Karpas-422 (cell line): ENCODE measurements around the gene LYRM4. TPM values are rescaled to one million over a fixed set of nuclear protein-coding genes. Genes with fewer than 3 reads are reported as not detected.

Experiments used
- DNase-seq: peaks from one replicate; pipeline ENCODE4 v3.0.0-alpha.2; 2015
- H2AFZ ChIP-seq: fragments of 200-600 bp; sonication (generic); 2 replicates; pipeline ENCODE4 v1.6.1; 2014; ENCODE audit warnings: antibody characterized with exemption, low read length, mixed read lengths
- H3K27ac ChIP-seq: fragments of 200-600 bp; sonication (generic); 2 replicates; pipeline ENCODE4 v1.5.1; 2014; ENCODE audit warnings: mild to moderate bottlenecking, low read length, moderate library complexity
- H3K27me3 ChIP-seq: fragments of 200-600 bp; sonication (generic); 2 replicates; pipeline ENCODE4 v1.6.1; 2014; ENCODE audit warnings: low read length, mixed read lengths
- H3K36me3 ChIP-seq: fragments of 200-600 bp; sonication (generic); 2 replicates; pipeline ENCODE4 v1.6.1; 2014; ENCODE audit warnings: low read length, mixed read lengths; ENCODE audit not compliant: insufficient read depth
- H3K4me1 ChIP-seq: fragments of 200-600 bp; sonication (generic); 2 replicates; pipeline ENCODE4 v1.6.1; 2014; ENCODE audit warnings: mild to moderate bottlenecking, low read length, mixed read lengths
- H3K4me2 ChIP-seq: fragments of 200-600 bp; sonication (generic); 2 replicates; pipeline ENCODE4 v1.6.1; 2014; ENCODE audit warnings: low read length, low read depth, mild to moderate bottlenecking; ENCODE audit not compliant: poor library complexity, severe bottlenecking
- H3K4me3 ChIP-seq: fragments of 200-600 bp; sonication (generic); 2 replicates; pipeline ENCODE4 v1.5.1; 2014; ENCODE audit warnings: mild to moderate bottlenecking, antibody characterized with exemption, low read length, mixed read lengths
- H3K79me2 ChIP-seq: fragments of 200-600 bp; sonication (generic); 2 replicates; pipeline ENCODE4 v1.6.1; 2014; ENCODE audit warnings: mild to moderate bottlenecking, low read length, mixed read lengths
- H3K9ac ChIP-seq: fragments of 200-600 bp; sonication (generic); 2 replicates; pipeline ENCODE4 v1.6.0; 2014; ENCODE audit warnings: low read length
- H3K9me2 ChIP-seq: fragments of 200-600 bp; sonication (generic), shearing (Covaris generic); replicated peaks from 2 replicates; pipeline ENCODE4 v1.6.0; 2014; ENCODE audit warnings: mild to moderate bottlenecking, low read length, moderate library complexity; ENCODE audit not compliant: insufficient read depth
- H3K9me3 ChIP-seq: fragments of 300-700, 200-600 bp; sonication (generic); 2 replicates; pipeline ENCODE4 v1.6.1; 2014; ENCODE audit warnings: low read length, mixed read lengths
- H4K20me1 ChIP-seq: fragments of 200-600 bp; sonication (generic); 2 replicates; pipeline ENCODE4 v1.6.1; 2014; ENCODE audit warnings: mild to moderate bottlenecking, antibody characterized with exemption, low read length, low read depth; ENCODE audit not compliant: insufficient read depth
- total RNA-seq: library from RNA; depleted of rRNA; stranded (reverse); fragments of >200 nt; shearing (Covaris generic); gene quantifications from 2 replicates; pipeline ENCODE4 v1.2.3, GENCODE V29; 2014; ENCODE audit warnings: low replicate concordance

The LYRM4 gene
- total RNA-seq, 1 experiment from 2014 or later, result 50.5 TPM

DNA sequence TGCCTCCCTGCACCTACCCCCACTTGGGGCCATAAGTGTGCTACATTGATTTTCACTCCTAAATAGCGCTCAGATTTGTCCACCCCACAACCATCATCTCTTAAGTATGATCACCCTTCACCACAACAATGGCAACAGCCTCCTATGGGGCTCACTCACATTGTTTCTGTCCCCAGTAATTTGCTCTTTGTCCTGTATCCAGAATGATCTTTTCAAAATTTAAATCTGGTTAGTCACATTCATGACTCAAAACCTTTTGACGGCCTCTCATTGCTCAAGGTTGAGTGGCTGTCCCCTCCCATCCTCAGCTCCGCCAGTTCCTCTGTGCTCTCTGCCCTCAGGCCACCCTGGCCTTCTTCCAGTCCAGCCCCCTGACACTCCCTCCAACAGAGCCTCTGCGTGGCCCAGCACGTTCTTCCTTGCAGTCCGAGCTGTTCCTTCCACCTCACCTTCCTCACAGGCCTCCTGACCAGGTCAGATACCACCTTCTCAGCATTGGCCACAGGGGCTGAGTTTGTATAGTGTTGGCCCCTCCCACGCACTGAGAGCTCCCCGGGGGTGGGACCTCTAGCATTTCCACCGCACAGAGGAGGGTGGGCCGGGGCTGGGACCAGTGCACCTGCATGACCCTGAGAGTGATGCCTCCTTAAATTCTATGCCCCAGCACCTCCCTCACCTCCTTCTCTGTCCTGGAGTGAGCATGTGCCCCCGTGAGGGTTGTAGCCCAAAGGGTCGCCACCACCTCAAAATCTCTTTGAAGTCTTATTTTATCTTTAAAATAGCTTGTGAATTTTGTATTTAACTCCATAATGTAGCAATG lies 178.1 kb downstream of the LYRM4 start:
- no peaks in the 10 kb centered on the region for H3K79me2 ChIP-seq
- no peak for DNase-seq
- H3K27me3 ChIP-seq, result no peaks in the 10 kb centered on the region
- no peak overlapping the region for H3K4me3 ChIP-seq
- H3K9me3 ChIP-seq, result no peaks in the 10 kb centered on the region
- H3K4me2 ChIP-seq, result no peak overlapping the region
- no peak overlapping the region for H3K27ac ChIP-seq
- no peak overlapping the region for H3K9ac ChIP-seq
- H3K9me2 ChIP-seq, result no peaks in the 10 kb centered on the region
- H3K36me3 ChIP-seq, result no peaks in the 10 kb centered on the region
- no peaks in the 10 kb centered on the region for H3K4me1 ChIP-seq
- no peak overlapping the region for H2AFZ ChIP-seq
- H4K20me1 ChIP-seq, result no peaks in the 10 kb centered on the region

DNA sequence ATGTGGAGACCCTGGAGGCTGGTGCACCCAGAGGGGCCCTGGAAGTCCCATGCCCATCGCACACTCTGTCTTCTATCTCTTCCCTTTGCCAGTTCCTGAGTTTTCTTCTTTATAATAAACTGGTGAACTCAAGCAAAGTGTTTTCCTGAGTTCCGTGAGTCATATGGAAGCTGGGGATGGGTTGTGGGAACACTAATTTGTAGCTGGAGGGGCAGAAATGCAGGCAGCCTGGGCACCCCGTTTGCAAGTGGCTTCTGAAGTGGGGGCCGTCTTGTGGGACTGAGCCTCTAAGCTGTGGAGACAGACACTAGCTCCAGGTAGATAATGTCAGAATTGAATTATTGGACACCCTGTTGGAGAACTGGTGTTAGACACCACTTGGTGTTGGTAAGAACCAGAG lies 178.8 kb downstream of the LYRM4 start:
- Histone ChIP-seq H4K20me1 (no peaks in the 10 kb centered on the region), H3K4me1 (no peaks in the 10 kb centered on the region), H2AFZ (no peak overlapping the region), H3K27me3 (no peaks in the 10 kb centered on the region), H3K4me3 (no peak overlapping the region), H3K9me3 (no peaks in the 10 kb centered on the region), H3K9ac (no peak overlapping the region), H3K9me2 (no peaks in the 10 kb centered on the region), H3K36me3 (no peaks in the 10 kb centered on the region), H3K27ac (no peak overlapping the region), H3K4me2 (no peak overlapping the region), H3K79me2 (no peaks in the 10 kb centered on the region)
- DNase-seq, result no peak

DNA sequence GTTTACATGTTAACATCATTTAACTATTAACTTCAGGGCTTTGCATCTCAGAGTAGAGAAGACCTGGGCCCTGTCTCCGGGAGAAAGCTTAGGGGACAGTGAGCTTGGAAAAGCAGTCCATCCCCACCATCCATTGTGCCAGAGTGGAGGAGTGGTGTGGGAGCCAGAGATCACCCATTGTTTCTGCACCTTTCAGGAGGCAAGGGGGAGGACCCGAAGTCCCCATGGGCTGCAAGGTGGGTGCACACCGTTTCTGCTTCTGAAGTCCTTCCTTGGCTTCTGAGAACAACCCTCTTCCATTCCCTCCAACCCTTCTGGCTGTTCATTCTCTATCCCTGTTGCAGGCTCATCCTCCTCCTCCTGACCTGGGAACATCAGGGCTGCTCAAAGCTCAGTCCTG lies 179.6 kb downstream of the LYRM4 start:
- H3K9me3 ChIP-seq, result no peaks in the 10 kb centered on the region
- H3K9ac ChIP-seq, result no peak overlapping the region
- H3K27ac ChIP-seq, result no peak overlapping the region
- no peaks in the 10 kb centered on the region for H3K4me1 ChIP-seq
- H2AFZ ChIP-seq, result no peak overlapping the region
- H3K4me3 ChIP-seq, result no peak overlapping the region
- H3K9me2 ChIP-seq, result no peaks in the 10 kb centered on the region
- H3K27me3 ChIP-seq, result no peaks in the 10 kb centered on the region
- no peaks in the 10 kb centered on the region for H3K79me2 ChIP-seq
- no peak overlapping the region for H3K4me2 ChIP-seq
- H4K20me1 ChIP-seq, result no peaks in the 10 kb centered on the region
- no peak for DNase-seq
- no peaks in the 10 kb centered on the region for H3K36me3 ChIP-seq

DNA sequence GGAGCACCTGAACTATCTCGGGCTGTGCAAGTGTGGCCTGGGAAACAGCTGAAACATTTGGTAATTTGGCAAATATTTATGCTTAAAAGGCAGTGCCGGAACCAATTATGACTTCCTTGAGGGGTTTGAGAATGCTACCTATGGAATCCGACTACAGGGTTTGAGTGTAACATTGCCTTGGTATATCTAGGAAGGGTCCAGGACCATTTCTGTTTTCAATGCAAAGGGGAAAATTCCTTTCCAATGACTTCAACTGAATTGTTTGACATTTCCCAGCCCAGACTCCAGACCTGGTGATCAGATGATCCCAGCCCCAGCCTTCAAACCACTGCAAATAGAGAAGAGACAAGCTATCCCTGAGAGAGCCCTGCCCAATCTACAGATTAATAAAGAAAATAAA lies 180.2 kb downstream of the LYRM4 start:
- Histone ChIP-seq H2AFZ (no peak overlapping the region), H3K9me3 (no peaks in the 10 kb centered on the region), H3K4me1 (no peaks in the 10 kb centered on the region), H3K9me2 (no peaks in the 10 kb centered on the region), H3K27me3 (no peaks in the 10 kb centered on the region), H3K9ac (no peak overlapping the region), H3K27ac (no peak overlapping the region), H4K20me1 (no peaks in the 10 kb centered on the region), H3K4me2 (no peak overlapping the region), H3K36me3 (no peaks in the 10 kb centered on the region), H3K79me2 (no peaks in the 10 kb centered on the region), H3K4me3 (no peak overlapping the region)
- DNase-seq, result no peak

DNA sequence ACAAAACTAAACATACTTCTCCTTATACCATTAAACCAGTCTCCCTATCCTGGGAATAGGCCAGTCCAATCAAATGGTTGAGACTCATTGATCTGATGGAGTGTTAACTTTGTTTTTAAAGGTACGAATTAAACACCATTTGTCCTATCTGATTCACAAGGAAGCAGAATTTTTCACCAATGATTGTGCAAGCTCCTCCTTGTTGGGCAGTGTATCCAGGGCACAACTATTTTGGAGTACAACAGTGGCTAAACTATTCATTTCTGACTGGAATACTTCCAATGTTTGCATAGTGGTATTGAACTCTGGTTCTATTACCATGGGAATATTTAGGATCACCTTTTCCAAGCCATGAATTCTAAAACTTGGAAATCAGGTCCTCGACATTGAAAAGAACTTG lies 181.1 kb downstream of the LYRM4 start:
- Histone ChIP-seq H3K27ac (no peak overlapping the region), H2AFZ (no peak overlapping the region), H3K4me3 (no peak overlapping the region), H3K27me3 (no peaks in the 10 kb centered on the region), H3K36me3 (no peaks in the 10 kb centered on the region), H3K9me3 (no peaks in the 10 kb centered on the region), H3K9me2 (no peaks in the 10 kb centered on the region), H3K79me2 (no peaks in the 10 kb centered on the region), H3K4me1 (no peaks in the 10 kb centered on the region), H3K4me2 (no peak overlapping the region), H3K9ac (no peak overlapping the region), H4K20me1 (no peaks in the 10 kb centered on the region)
- DNase-seq, result no peak

DNA sequence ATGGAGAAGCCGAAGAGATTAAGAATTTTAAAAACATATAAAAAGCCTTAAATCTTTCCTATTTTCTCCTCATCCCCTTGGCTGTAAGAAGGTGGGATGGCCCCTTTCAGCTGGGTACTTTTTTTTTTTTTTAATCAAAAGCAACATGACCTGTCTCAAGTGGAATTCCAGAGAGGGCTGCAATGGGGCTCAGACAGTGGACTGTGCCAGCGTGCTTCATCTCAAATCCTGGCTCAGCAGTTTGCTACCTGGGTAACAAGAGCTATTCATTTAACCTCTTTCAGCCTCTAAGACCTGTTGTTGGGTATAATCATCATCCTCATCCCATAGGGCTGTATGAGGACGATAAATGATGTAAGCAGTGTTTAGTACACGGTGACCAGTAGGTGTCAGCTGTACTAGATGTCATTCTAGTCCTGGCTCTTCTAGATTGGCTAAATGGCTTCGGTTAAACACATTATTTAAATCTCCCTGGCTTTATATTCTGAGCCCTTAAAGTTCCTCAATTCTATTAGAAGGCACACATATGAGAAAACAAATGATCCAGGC lies 182.6 kb downstream of the LYRM4 start:
- no peak overlapping the region for H3K9ac ChIP-seq
- H3K4me2 ChIP-seq, result no peak overlapping the region
- no peaks in the 10 kb centered on the region for H3K27me3 ChIP-seq
- DNase-seq, result peak; percentile 50
- H3K27ac ChIP-seq, result no peak overlapping the region
- no peaks in the 10 kb centered on the region for H3K9me2 ChIP-seq
- H3K4me3 ChIP-seq, result no peak overlapping the region
- no peaks in the 10 kb centered on the region for H3K79me2 ChIP-seq
- H3K4me1 ChIP-seq, result no peaks in the 10 kb centered on the region
- no peaks in the 10 kb centered on the region for H3K9me3 ChIP-seq
- H3K36me3 ChIP-seq, result no peaks in the 10 kb centered on the region
- no peaks in the 10 kb centered on the region for H4K20me1 ChIP-seq
- H2AFZ ChIP-seq, result no peak overlapping the region

DNA sequence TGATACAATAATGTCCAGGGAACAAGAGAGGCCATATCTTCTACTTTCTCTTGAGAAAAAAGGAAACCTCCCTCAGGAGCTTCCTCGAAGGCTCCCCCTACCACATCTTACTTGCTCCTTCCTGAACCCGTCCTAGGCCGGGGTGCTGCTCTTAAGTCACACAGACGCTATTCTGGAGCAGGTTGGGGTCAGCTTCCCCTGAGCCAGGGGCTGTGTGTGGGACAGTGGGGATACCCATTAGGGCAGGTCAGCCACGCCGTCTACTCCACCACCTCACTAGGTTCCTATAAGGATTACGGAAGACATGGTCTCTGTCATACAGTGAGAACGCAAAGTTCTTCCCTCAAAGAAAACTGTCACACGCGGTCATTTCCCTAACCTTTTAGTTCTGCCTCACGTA lies 183.8 kb downstream of the LYRM4 start:
- H3K9me3 ChIP-seq, result no peaks in the 10 kb centered on the region
- H3K36me3 ChIP-seq, result no peaks in the 10 kb centered on the region
- DNase-seq, result no peak
- H3K9ac ChIP-seq, result no peak overlapping the region
- no peaks in the 10 kb centered on the region for H3K79me2 ChIP-seq
- no peaks in the 10 kb centered on the region for H3K9me2 ChIP-seq
- no peaks in the 10 kb centered on the region for H3K4me1 ChIP-seq
- H3K4me2 ChIP-seq, result no peak overlapping the region
- H3K27me3 ChIP-seq, result no peaks in the 10 kb centered on the region
- H3K4me3 ChIP-seq, result no peak overlapping the region
- H4K20me1 ChIP-seq, result no peaks in the 10 kb centered on the region
- H3K27ac ChIP-seq, result no peak overlapping the region
- no peak overlapping the region for H2AFZ ChIP-seq

DNA sequence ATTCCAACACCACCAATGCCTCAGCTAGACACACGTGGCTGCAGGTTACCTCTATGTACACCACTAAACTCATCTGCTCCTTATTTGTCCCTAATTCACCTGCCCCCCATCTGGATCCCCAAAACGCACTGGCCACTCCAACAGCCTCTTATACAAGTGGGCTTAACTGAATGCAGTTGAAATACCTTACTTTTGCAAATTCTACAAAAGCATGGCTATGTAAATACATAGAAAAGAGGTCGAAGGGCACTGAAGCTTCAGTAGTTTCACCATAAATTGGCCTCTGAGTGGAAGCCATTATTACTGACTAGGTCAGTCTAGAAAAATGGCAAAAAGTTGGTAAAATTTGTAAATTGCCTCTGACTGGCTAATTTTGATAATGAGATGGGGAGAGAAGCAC lies 186.8 kb downstream of the LYRM4 start:
- H3K27me3 ChIP-seq, result no peaks in the 10 kb centered on the region
- no peak overlapping the region for H3K4me2 ChIP-seq
- DNase-seq, result no peak
- no peak overlapping the region for H2AFZ ChIP-seq
- no peaks in the 10 kb centered on the region for H3K4me1 ChIP-seq
- H3K27ac ChIP-seq, result no peak overlapping the region
- no peaks in the 10 kb centered on the region for H3K9me2 ChIP-seq
- H3K9ac ChIP-seq, result no peak overlapping the region
- no peaks in the 10 kb centered on the region for H3K79me2 ChIP-seq
- no peaks in the 10 kb centered on the region for H4K20me1 ChIP-seq
- H3K4me3 ChIP-seq, result no peak overlapping the region
- no peaks in the 10 kb centered on the region for H3K36me3 ChIP-seq
- no peaks in the 10 kb centered on the region for H3K9me3 ChIP-seq
